ENCODE results near the gene NMNAT3.

Gene NMNAT3

DNA sequence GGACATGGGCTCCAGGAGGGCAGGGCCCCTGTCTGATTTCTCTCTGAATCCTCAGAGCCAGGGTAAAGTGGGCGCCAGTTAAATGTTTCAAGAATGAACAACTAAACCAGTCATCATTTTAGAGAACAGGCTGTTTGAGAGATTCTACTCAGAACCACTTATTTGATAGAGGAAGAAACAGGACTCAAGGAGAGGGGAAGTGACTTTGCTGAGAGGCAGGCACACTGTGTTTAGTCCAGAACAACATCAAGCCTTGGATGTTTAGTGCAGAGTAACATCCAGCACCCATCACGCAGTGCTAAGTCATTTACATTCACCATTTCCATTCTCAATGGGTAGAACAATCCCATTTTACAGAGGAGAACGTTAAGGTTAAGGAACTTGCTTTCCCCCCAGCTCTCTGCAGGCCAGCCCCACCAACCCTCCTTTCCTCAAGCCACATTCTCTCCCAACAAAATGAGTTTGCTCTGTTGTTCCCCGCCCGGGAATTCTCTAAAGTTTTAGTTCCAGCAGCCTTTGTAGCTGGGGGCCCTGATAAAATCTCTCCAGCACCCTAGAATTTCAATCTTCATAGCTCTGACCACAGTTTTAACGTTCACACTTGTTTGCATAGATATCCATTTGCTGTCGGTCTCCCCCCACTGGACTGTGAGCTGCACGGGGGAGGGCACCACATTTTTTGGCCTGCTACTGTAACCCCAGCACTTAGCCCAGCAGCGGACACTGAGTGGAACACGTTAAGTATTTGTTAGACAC, 962 bp downstream of the NMNAT3 start:
- Histone ChIP-seq H3K27me3 (ENCODE audit: control insufficient read depth in 5 of 5, insufficient read depth in 4 of 5, low read length in 5 of 5) (no peaks in the 10 kb centered on the region), H3K9me3 (ENCODE audit: control insufficient read depth in 5 of 5, low read length in 5 of 5) (no peaks in the 10 kb centered on the region), H3K9ac (ENCODE audit: low read length in 5 of 5) (peak overlapping the region in 3 of 5 donors; percentile 62 to 86 (median 77)), H3K36me3 (ENCODE audit: control insufficient read depth in 5 of 5, insufficient read depth in 5 of 5, low read length in 5 of 5) (no peaks in the 10 kb centered on the region), H3K4me1 (ENCODE audit: control insufficient read depth in 5 of 5, insufficient read depth in 5 of 5, low read length in 5 of 5) (peaks cover 0 to 19% (median 12%) of the 10 kb centered on the region in 5 donors), H3K4me3 (ENCODE audit: low read depth in 1 of 5, low read length in 5 of 5) (peak overlapping the region; percentile 67 to 94 (median 80)), H3K27ac (ENCODE audit: low read depth, low read length) (no peak overlapping the region)

DNA sequence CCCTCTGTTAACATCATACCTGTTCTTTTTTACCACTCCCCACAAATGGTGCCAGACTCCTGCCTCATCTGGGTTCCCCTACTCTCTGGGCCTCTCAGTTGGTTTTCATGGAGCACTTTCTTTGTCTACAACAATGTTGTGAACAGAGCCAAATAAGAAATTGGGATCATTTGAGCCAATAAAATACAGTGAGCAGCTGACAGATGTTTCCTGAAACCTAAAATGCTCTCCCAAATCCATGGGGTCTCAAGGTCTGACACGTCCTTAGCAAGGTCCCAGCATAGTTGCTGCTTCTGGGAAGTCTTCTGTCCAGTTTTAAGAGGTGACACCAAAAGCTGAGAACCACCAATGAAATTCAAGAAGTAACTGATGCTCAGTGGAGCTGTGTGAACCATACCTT, 1.7 kb downstream of the NMNAT3 start:
- Histone ChIP-seq H3K4me3 (ENCODE audit: low read depth in 1 of 5, low read length in 5 of 5) (no peak overlapping the region), H3K4me1 (ENCODE audit: control insufficient read depth in 5 of 5, insufficient read depth in 5 of 5, low read length in 5 of 5) (peaks cover 0 to 19% (median 12%) of the 10 kb centered on the region in 5 donors), H3K9me3 (ENCODE audit: control insufficient read depth in 5 of 5, low read length in 5 of 5) (no peaks in the 10 kb centered on the region), H3K9ac (ENCODE audit: low read length in 5 of 5) (no peak overlapping the region), H3K27ac (ENCODE audit: low read depth, low read length) (no peak overlapping the region), H3K27me3 (ENCODE audit: control insufficient read depth in 5 of 5, insufficient read depth in 4 of 5, low read length in 5 of 5) (no peaks in the 10 kb centered on the region), H3K36me3 (ENCODE audit: control insufficient read depth in 5 of 5, insufficient read depth in 5 of 5, low read length in 5 of 5) (no peaks in the 10 kb centered on the region)

DNA sequence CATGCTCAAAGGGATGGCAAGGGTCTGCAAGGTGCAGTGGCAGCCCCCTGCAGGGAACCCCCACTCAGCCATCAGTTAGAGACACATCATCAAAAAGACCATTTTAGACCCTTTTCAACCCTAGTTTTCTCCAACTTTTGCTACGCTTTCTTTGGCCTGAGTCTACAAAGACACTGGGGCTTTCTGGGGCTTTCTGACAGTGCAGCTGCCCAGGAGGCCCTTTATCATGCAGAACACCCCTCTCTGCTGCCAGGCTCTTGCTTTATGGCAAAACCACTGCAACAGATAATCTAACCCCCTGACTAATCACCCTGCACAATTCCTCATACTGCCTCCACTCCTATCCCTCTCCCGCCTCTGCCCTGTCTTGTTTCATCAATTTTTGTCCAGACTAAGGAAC, 2.4 kb downstream of the NMNAT3 start:
- Histone ChIP-seq H3K36me3 (ENCODE audit: control insufficient read depth in 5 of 5, insufficient read depth in 5 of 5, low read length in 5 of 5) (no peaks in the 10 kb centered on the region), H3K4me3 (ENCODE audit: low read depth in 1 of 5, low read length in 5 of 5) (no peak overlapping the region), H3K27ac (ENCODE audit: low read depth, low read length) (no peak overlapping the region), H3K9me3 (ENCODE audit: control insufficient read depth in 5 of 5, low read length in 5 of 5) (no peaks in the 10 kb centered on the region), H3K4me1 (ENCODE audit: control insufficient read depth in 5 of 5, insufficient read depth in 5 of 5, low read length in 5 of 5) (peaks cover 0 to 19% (median 12%) of the 10 kb centered on the region in 5 donors), H3K27me3 (ENCODE audit: control insufficient read depth in 5 of 5, insufficient read depth in 4 of 5, low read length in 5 of 5) (no peaks in the 10 kb centered on the region), H3K9ac (ENCODE audit: low read length in 5 of 5) (no peak overlapping the region)

DNA sequence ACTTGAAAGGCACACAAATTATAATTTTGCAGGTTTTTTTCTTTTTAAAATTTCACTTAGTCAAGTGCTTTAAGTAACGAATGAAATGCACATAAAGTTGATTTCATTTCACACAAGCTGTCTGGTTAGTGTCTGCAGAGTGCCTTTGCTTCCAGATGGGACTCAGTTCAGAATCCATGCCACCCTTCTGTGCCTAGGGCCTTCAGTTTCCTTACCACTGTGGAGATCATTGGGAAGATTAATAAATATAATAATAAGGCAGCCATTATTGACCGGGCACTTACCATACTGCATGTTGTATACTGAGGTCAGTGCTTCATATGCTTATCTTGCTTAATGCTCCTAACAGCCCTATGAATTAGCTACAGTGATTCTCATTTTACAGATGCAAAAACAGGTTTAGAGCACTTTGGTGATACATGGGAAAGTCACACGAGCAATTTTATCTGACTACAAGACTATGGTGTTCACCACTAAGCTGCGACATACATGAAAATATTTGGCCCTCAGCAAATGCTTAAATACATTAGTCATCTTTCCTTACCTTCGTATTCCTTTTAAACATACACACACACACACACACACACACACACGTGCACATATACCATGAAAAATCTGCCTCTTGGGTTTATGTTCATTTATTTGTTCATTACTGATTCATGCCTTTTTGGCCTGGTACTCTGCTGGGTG, 3.1 kb downstream of the NMNAT3 start:
- Histone ChIP-seq H3K4me1 (ENCODE audit: control insufficient read depth in 5 of 5, insufficient read depth in 5 of 5, low read length in 5 of 5) (peaks cover 0 to 19% (median 12%) of the 10 kb centered on the region in 5 donors), H3K36me3 (ENCODE audit: control insufficient read depth in 5 of 5, insufficient read depth in 5 of 5, low read length in 5 of 5) (no peaks in the 10 kb centered on the region), H3K27ac (ENCODE audit: low read depth, low read length) (no peak overlapping the region), H3K27me3 (ENCODE audit: control insufficient read depth in 5 of 5, insufficient read depth in 4 of 5, low read length in 5 of 5) (no peaks in the 10 kb centered on the region), H3K9me3 (ENCODE audit: control insufficient read depth in 5 of 5, low read length in 5 of 5) (no peaks in the 10 kb centered on the region), H3K4me3 (ENCODE audit: low read depth in 1 of 5, low read length in 5 of 5) (no peak overlapping the region), H3K9ac (ENCODE audit: low read length in 5 of 5) (no peak overlapping the region)

DNA sequence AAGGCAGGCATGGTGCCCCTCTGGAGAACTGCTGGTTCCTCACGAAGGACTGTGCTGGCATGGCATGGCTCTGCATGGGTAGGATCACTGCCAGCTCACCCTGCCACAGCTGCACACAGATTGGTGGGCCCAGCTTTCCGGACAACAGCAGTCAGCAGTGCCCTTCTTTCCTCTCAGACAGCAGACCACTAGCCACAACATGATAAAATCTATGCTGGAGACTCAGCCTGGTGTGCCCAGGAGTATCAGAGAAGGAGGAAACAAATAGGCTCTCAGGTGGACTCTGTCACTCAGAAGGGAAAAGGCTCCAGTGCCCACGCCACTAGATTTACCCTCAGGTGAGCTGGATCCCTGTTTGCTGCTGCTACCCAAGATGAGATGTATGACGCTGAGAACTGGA, 4.9 kb downstream of the NMNAT3 start:
- Histone ChIP-seq H3K4me1 (ENCODE audit: control insufficient read depth in 5 of 5, insufficient read depth in 5 of 5, low read length in 5 of 5) (peaks cover 0 to 15% (median 10%) of the 10 kb centered on the region in 5 donors), H3K27me3 (ENCODE audit: control insufficient read depth in 5 of 5, insufficient read depth in 4 of 5, low read length in 5 of 5) (no peaks in the 10 kb centered on the region), H3K27ac (ENCODE audit: low read depth, low read length) (no peak overlapping the region)

DNA sequence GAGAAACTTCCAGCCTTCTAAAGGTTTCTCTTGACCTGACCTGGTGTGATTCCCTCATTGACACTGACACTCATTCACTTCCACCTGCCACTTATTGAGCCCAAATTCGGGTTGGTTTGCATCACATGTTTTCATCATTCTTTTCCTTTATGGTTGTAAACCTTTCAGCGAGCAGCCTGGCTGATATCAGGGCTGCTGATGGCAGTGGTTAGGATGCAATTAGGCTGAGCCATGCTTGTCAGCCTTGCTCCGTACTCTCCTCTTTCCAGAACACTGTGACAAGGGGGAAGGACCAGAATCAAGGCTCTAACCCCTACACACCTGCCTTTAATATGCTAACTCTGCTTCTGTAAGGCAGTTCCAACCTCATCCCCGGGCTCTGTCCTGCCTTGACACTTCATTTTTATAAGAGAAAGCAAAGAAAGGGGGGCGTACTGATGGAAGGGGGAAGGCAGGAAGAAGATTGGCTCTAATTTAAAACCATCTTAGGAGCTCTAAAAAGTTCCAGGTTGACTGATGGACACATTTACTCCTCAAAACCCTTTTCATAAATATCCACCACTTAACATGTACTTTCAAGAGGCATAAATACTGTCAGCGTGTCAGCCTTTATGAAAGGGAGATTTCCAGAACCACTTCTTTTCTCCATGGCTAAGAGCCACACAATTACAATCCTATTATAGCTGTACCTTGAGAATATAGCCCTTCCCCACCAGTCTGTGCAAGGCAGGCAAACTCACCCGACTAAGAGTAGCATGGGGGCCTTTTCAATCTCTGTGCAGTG, 5.7 kb downstream of the NMNAT3 start:
- H3K27ac ChIP-seq (ENCODE audit: low read depth, low read length), result no peak overlapping the region
- no peaks in the 10 kb centered on the region for H3K9me3 ChIP-seq (ENCODE audit: control insufficient read depth in 5 of 5, low read length in 5 of 5)
- no peak overlapping the region for H3K4me3 ChIP-seq (ENCODE audit: low read depth in 1 of 5, low read length in 5 of 5)

More for the DNA sequence above, 4.9 kb downstream of the NMNAT3 start:
- H3K36me3 ChIP-seq (ENCODE audit: control insufficient read depth in 5 of 5, insufficient read depth in 5 of 5, low read length in 5 of 5), result no peaks in the 10 kb centered on the region
- H3K4me3 ChIP-seq (ENCODE audit: low read depth in 1 of 5, low read length in 5 of 5), result no peak overlapping the region
- H3K9me3 ChIP-seq (ENCODE audit: control insufficient read depth in 5 of 5, low read length in 5 of 5), result no peaks in the 10 kb centered on the region
- no peak overlapping the region for H3K9ac ChIP-seq (ENCODE audit: low read length in 5 of 5)

DNA sequence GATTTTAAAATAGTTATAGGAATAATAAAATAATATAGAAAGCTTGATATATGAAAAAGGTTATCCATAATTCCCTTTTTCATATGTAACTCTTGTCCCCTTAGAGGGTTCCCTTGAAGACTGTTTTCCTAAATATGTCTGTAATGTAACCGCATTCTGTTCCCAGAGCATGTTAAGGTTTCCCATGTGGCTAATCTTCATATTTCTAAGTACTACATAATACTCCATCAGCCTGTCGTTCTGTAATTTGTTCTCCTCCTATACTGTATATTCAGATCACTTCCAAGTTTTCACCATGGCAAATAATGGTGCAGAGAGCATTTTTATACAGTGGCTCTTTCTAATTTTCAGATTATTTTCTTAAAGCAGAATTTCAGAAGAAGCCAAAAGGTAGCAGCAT, 6.7 kb downstream of the NMNAT3 start:
- Histone ChIP-seq H3K27me3 (ENCODE audit: control insufficient read depth in 5 of 5, insufficient read depth in 4 of 5, low read length in 5 of 5) (no peaks in the 10 kb centered on the region), H3K4me1 (ENCODE audit: control insufficient read depth in 5 of 5, insufficient read depth in 5 of 5, low read length in 5 of 5) (no peaks in the 10 kb centered on the region), H3K4me3 (ENCODE audit: low read depth in 1 of 5, low read length in 5 of 5) (no peak overlapping the region), H3K27ac (ENCODE audit: low read depth, low read length) (no peak overlapping the region), H3K9ac (ENCODE audit: low read length in 5 of 5) (no peak overlapping the region), H3K36me3 (ENCODE audit: control insufficient read depth in 5 of 5, insufficient read depth in 5 of 5, low read length in 5 of 5) (no peaks in the 10 kb centered on the region), H3K9me3 (ENCODE audit: control insufficient read depth in 5 of 5, low read length in 5 of 5) (no peaks in the 10 kb centered on the region)

More for the DNA sequence above, 5.7 kb downstream of the NMNAT3 start:
- Histone ChIP-seq H3K4me1 (ENCODE audit: control insufficient read depth in 5 of 5, insufficient read depth in 5 of 5, low read length in 5 of 5) (peaks cover 0 to 9% (median 4%) of the 10 kb centered on the region in 5 donors), H3K27me3 (ENCODE audit: control insufficient read depth in 5 of 5, insufficient read depth in 4 of 5, low read length in 5 of 5) (no peaks in the 10 kb centered on the region), H3K9ac (ENCODE audit: low read length in 5 of 5) (no peak overlapping the region), H3K36me3 (ENCODE audit: control insufficient read depth in 5 of 5, insufficient read depth in 5 of 5, low read length in 5 of 5) (no peaks in the 10 kb centered on the region)

DNA sequence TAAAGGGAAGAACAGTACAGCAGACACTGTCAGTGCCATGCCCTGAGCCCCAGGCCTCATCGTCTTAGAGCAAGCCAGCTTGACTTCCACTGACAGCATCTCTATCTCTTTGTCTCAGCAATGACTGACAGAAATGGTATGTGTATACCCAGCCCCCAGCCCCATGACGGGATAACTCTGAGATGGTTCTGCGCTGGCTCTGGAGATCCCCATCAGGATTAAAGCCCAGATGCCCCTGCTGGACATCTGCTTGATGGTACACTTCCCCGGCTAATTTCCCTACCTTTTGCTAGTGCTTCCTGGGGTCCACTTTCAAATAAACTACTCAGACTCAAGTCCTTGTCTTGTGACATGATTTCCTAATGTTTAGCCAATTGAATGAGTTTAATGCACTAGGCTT, 7.6 kb downstream of the NMNAT3 start:
- Histone ChIP-seq H3K36me3 (ENCODE audit: control insufficient read depth in 5 of 5, insufficient read depth in 5 of 5, low read length in 5 of 5) (no peaks in the 10 kb centered on the region), H3K27ac (ENCODE audit: low read depth, low read length) (no peak overlapping the region), H3K4me1 (ENCODE audit: control insufficient read depth in 5 of 5, insufficient read depth in 5 of 5, low read length in 5 of 5) (no peaks in the 10 kb centered on the region), H3K27me3 (ENCODE audit: control insufficient read depth in 5 of 5, insufficient read depth in 4 of 5, low read length in 5 of 5) (no peaks in the 10 kb centered on the region), H3K9ac (ENCODE audit: low read length in 5 of 5) (no peak overlapping the region), H3K4me3 (ENCODE audit: low read depth in 1 of 5, low read length in 5 of 5) (no peak overlapping the region), H3K9me3 (ENCODE audit: control insufficient read depth in 5 of 5, low read length in 5 of 5) (no peaks in the 10 kb centered on the region)

DNA sequence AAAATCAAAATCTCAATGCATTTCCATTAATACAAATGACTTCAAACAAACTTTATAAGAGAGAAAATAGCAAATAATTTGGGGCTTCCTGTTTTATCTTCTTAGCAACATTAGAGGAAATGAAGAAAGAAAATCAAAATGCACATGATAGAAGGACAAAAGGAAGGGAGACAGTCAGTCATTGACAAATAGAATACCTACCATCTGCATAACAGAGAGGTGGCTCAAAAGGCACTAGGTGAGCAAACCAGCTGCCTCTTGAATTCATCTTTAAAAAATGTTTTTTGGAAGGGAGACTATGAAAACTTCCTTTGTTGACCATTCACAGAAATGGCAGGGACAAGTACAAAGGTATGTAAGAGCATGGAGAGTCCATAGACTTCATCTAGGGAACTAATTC, 9.4 kb downstream of the NMNAT3 start:
- Histone ChIP-seq H3K27me3 (ENCODE audit: control insufficient read depth in 5 of 5, insufficient read depth in 4 of 5, low read length in 5 of 5) (no peaks in the 10 kb centered on the region), H3K9me3 (ENCODE audit: control insufficient read depth in 5 of 5, low read length in 5 of 5) (no peaks in the 10 kb centered on the region), H3K36me3 (ENCODE audit: control insufficient read depth in 5 of 5, insufficient read depth in 5 of 5, low read length in 5 of 5) (no peaks in the 10 kb centered on the region), H3K27ac (ENCODE audit: low read depth, low read length) (no peak overlapping the region), H3K9ac (ENCODE audit: low read length in 5 of 5) (no peak overlapping the region), H3K4me1 (ENCODE audit: control insufficient read depth in 5 of 5, insufficient read depth in 5 of 5, low read length in 5 of 5) (no peaks in the 10 kb centered on the region), H3K4me3 (ENCODE audit: low read depth in 1 of 5, low read length in 5 of 5) (no peak overlapping the region)

DNA sequence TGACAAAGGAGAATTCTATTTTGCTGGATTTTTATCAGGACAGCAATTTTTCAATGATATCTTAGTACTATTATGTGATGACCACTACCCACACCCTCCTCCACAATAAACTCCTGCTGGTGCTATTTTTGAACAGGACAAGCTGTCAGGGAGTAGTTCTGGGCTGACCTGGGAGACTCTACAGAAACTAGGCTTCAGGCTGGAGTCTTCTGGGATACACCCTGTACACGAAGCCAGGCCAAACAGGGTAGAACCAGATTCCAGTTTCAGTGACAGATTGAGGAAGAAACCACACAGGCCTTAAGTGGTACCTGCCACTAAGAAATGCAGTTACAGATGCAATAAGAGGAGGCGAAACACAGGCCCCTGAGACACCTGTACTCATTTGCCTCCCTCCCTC, 12.8 kb downstream of the NMNAT3 start:
- H3K9me3 ChIP-seq (ENCODE audit: control insufficient read depth in 5 of 5, low read length in 5 of 5), result no peaks in the 10 kb centered on the region
- no peak overlapping the region for H3K9ac ChIP-seq (ENCODE audit: low read length in 5 of 5)
- no peaks in the 10 kb centered on the region for H3K4me1 ChIP-seq (ENCODE audit: control insufficient read depth in 5 of 5, insufficient read depth in 5 of 5, low read length in 5 of 5)
- no peak overlapping the region for H3K27ac ChIP-seq (ENCODE audit: low read depth, low read length)
- H3K4me3 ChIP-seq (ENCODE audit: low read depth in 1 of 5, low read length in 5 of 5), result no peak overlapping the region
- H3K36me3 ChIP-seq (ENCODE audit: control insufficient read depth in 5 of 5, insufficient read depth in 5 of 5, low read length in 5 of 5), result peaks cover 0 to 5% (median 0%) of the 10 kb centered on the region in 5 donors
- H3K27me3 ChIP-seq (ENCODE audit: control insufficient read depth in 5 of 5, insufficient read depth in 4 of 5, low read length in 5 of 5), result no peaks in the 10 kb centered on the region

All from subcutaneous abdominal adipose tissue (tissue), 5 donors.